Activated CD8-positive, alpha-beta T cell treated with anti-CD3 and anti-CD28 coated beads for 36 hours (primary cell): ENCODE measurements around the gene ARHGAP22. TPM values are rescaled to one million over a fixed set of nuclear protein-coding genes. Genes with fewer than 3 reads are reported as not detected.
A peak's percentile ranks its signal among the peaks of the same experiment; 100 is the strongest.

ENCODE experiments used
- ATAC-seq: fragments of 200-7000 bp; cut with Tn5 transposase; one replicate; pipeline ENCODE4 v1.10.0; 2021; ENCODE audit warnings: mild to moderate bottlenecking, moderate library complexity
- CTCF ChIA-PET: fragments of 350-600 bp; sonication (Branson Sonifier 250); formaldehyde crosslinking; loops from one replicate; lab custom pipeline; 2021; ENCODE audit warnings: antibody characterized with exemption; lab: Charles Lee
- POLR2A ChIA-PET: fragments of 350-600 bp; sonication (Branson Sonifier 250); formaldehyde crosslinking; loops from one replicate; lab custom pipeline; 2021; ENCODE audit warnings: antibody characterized with exemption; lab: Charles Lee
- DNase-seq: peaks from one replicate; pipeline ENCODE4 v3.0.0-alpha.2; 2020
- H3K27ac Mint-ChIP-seq: one replicate; pipeline ENCODE4 v1.8.0; 2021; ENCODE audit warnings: mild to moderate bottlenecking, mixed read lengths
- H3K27me3 Mint-ChIP-seq: one replicate; pipeline ENCODE4 v1.8.0; 2021; ENCODE audit warnings: mixed read lengths
- H3K36me3 Mint-ChIP-seq: one replicate; pipeline ENCODE4 v1.8.0; 2021; ENCODE audit warnings: low read depth, mixed read lengths
- H3K4me1 Mint-ChIP-seq: one replicate; pipeline ENCODE4 v1.8.0; 2021; ENCODE audit warnings: low read depth, mixed read lengths
- H3K4me3 Mint-ChIP-seq: one replicate; pipeline ENCODE4 v1.8.0; 2021; ENCODE audit warnings: mild to moderate bottlenecking, moderate library complexity, mixed read lengths
- H3K9me3 Mint-ChIP-seq: one replicate; pipeline ENCODE4 v1.8.0; 2021; ENCODE audit warnings: mixed read lengths
- CTCF ChIP-seq: fragments of 200-600 bp; IDR thresholded peaks from one replicate; pipeline ENCODE4 v1.8.0; 2022; ENCODE audit warnings: antibody characterized with exemption, mild to moderate bottlenecking
- intact Hi-C: fragments of 100-400 bp; cut with micrococcal nuclease; formaldehyde crosslinking; loops from one replicate; pipeline ENCODE4 v1.10.0; 2022
- total RNA-seq, 2 experiments: library from RNA; stranded (reverse); gene quantifications; one replicate each; pipeline ENCODE4 v1.2.3, GENCODE V29; 2021

ARHGAP22 gene
- total RNA-seq, 2 experiments from 2014 or later: not detected

GRCh38 chr10:48526846-48527505, 77.9 kb downstream of the ARHGAP22 start:
- no peaks in the 10 kb centered on the region for H3K36me3 Mint-ChIP-seq
- H3K27me3 Mint-ChIP-seq: peaks cover 29% of the 10 kb centered on the region
- POLR2A ChIA-PET: no interaction called here
- no peaks in the 10 kb centered on the region for H3K9me3 Mint-ChIP-seq
- intact Hi-C loops: no loop called here
- H3K4me3 Mint-ChIP-seq: no peak overlapping the region
- no peak overlapping the region for H3K27ac Mint-ChIP-seq
- no peak for TF ChIP-seq CTCF
- H3K4me1 Mint-ChIP-seq: no peaks in the 10 kb centered on the region
- ATAC-seq: no peak
- CTCF ChIA-PET: no interaction called here
- no peak for DNase-seq

GRCh38 chr10:48526011-48526821, 78.7 kb downstream of the ARHGAP22 start:
- Mint-ChIP-seq H3K4me3 (no peak overlapping the region), H3K36me3 (no peaks in the 10 kb centered on the region), H3K27me3 (peaks cover 37% of the 10 kb centered on the region), H3K9me3 (no peaks in the 10 kb centered on the region), H3K4me1 (no peaks in the 10 kb centered on the region), H3K27ac (no peak overlapping the region)
- ChIA-PET CTCF (no interaction called here), POLR2A (no interaction called here)
- ATAC-seq (no peak), DNase-seq (no peak)
- intact Hi-C loops: no loop called here
- no peak for TF ChIP-seq CTCF

GRCh38 chr10:48525113-48525512, 79.8 kb downstream of the ARHGAP22 start:
- intact Hi-C loops: no loop called here
- no peak for ATAC-seq
- Mint-ChIP-seq H3K4me1 (no peaks in the 10 kb centered on the region), H3K4me3 (no peak overlapping the region), H3K36me3 (no peaks in the 10 kb centered on the region), H3K27ac (no peak overlapping the region), H3K27me3 (peaks cover 37% of the 10 kb centered on the region), H3K9me3 (no peaks in the 10 kb centered on the region)
- POLR2A ChIA-PET: no interaction called here
- no peak for TF ChIP-seq CTCF
- CTCF ChIA-PET: interaction anchor here (1.0 kb wide), 1 partner anchor 131 kb away, joined by 4 read pairs; no protein-coding TSS in a partner anchor
- no peak for DNase-seq

GRCh38 chr10:48523820-48524758, 80.8 kb downstream of the ARHGAP22 start:
- peak; percentile 58 for ATAC-seq
- peaks cover 36% of the 10 kb centered on the region for H3K27me3 Mint-ChIP-seq
- H3K27ac Mint-ChIP-seq: no peak overlapping the region

More at GRCh38 chr10:48523820-48524758, 80.8 kb downstream of the ARHGAP22 start:
- Mint-ChIP-seq H3K4me3 (no peak overlapping the region), H3K4me1 (no peaks in the 10 kb centered on the region), H3K9me3 (no peaks in the 10 kb centered on the region), H3K36me3 (no peaks in the 10 kb centered on the region)
- ChIA-PET CTCF (interaction anchor here (1.0 to 1.5 kb wide), 2 partner anchors 132 kb away, joined by 4 read pairs; no protein-coding TSS in a partner anchor), POLR2A (no interaction called here)
- intact Hi-C loops: no loop called here
- peak; percentile 57 for TF ChIP-seq CTCF
- peak; percentile 30 for DNase-seq
